GM10266 (cell line): Measurements from ENCODE around the gene SLC16A4.

Experiments
- DNase-seq: peaks from one replicate; pipeline ENCODE4 v3.0.0; 2012; ENCODE audit errors: extremely low spot score
- CTCF ChIP-seq: IDR thresholded peaks from 2 replicates; pipeline ENCODE4 v1.5.1; 2012; ENCODE audit warnings: mild to moderate bottlenecking, low read depth; ENCODE audit not compliant: control insufficient read depth, insufficient read depth; ENCODE audit errors: missing control alignments

SLC16A4 gene

GRCh38 chr1:110345480-110345879, 45.3 kb downstream of the SLC16A4 start:
- DNase-seq = no peak
- TF ChIP-seq CTCF = no peak

GRCh38 chr1:110344152-110344551, 46.7 kb downstream of the SLC16A4 start:
- no peak for TF ChIP-seq CTCF
- DNase-seq = no peak

GRCh38 chr1:110343249-110343648, 47.6 kb downstream of the SLC16A4 start:
- no peak for DNase-seq
- no peak for TF ChIP-seq CTCF

- DNase-seq = no peak
- TF ChIP-seq CTCF = no peak
Observed at GRCh38 chr1:110341872-110342331, 48.9 kb downstream of the SLC16A4 start.

- TF ChIP-seq CTCF = no peak
Observed at GRCh38 chr1:110341146-110341871, 49.5 kb downstream of the SLC16A4 start.

GRCh38 chr1:110340207-110340468, 50.7 kb downstream of the SLC16A4 start:
- TF ChIP-seq CTCF = no peak
- no peak for DNase-seq

More at GRCh38 chr1:110341146-110341871, 49.5 kb downstream of the SLC16A4 start:
- no peak for DNase-seq

- peak; percentile 35 for DNase-seq
- TF ChIP-seq CTCF = no peak
Observed at GRCh38 chr1:110339407-110340206, 51.2 kb downstream of the SLC16A4 start.
